Fibroblast of villous mesenchyme (primary cell): ENCODE data around the gene CYP26C1. TPM values are rescaled to one million over a fixed set of nuclear protein-coding genes. Genes with fewer than 3 reads are reported as not detected.

Experiments used
- DNase-seq: peaks from one replicate; pipeline ENCODE4 v3.0.0-alpha.2; 2010; ENCODE audit warnings: low read depth
- H3K4me3 ChIP-seq: 2 replicates; pipeline ENCODE4 v1.5.1; 2011; ENCODE audit warnings: low read depth, mild to moderate bottlenecking, low read length
- CTCF ChIP-seq: IDR thresholded peaks from 2 replicates; pipeline ENCODE4 v1.5.1; 2012; ENCODE audit warnings: low read depth, mild to moderate bottlenecking, low read length; ENCODE audit not compliant: insufficient read depth
- total RNA-seq: library from RNA; depleted of rRNA; stranded (reverse); fragments of >200 nt; gene quantifications from 2 replicates; pipeline ENCODE4 v1.2.3, GENCODE V29; 2012

The CYP26C1 gene
- total RNA-seq, 1 donor = not detected

- no peak for DNase-seq
- H3K4me3 ChIP-seq = peak overlapping the region; percentile 9
- TF ChIP-seq CTCF = no peak
Measured at GRCh38 chr10:93074147-93074596, 13.6 kb downstream of the CYP26C1 start.

- DNase-seq = no peak
- TF ChIP-seq CTCF = no peak
- H3K4me3 ChIP-seq = no peak overlapping the region
Measured at GRCh38 chr10:93074597-93075368, 14.2 kb downstream of the CYP26C1 start.

GRCh38 chr10:93075369-93076221 lies 15.0 kb downstream of the CYP26C1 start:
- H3K4me3 ChIP-seq = no peak overlapping the region
- no peak for DNase-seq
- no peak for TF ChIP-seq CTCF

- no peak overlapping the region for H3K4me3 ChIP-seq
- no peak for TF ChIP-seq CTCF
- DNase-seq = no peak
Measured at GRCh38 chr10:93076871-93077270, 16.3 kb downstream of the CYP26C1 start.

- DNase-seq = no peak
- no peak for TF ChIP-seq CTCF
- no peak overlapping the region for H3K4me3 ChIP-seq
Measured at GRCh38 chr10:93077860-93078337, 17.3 kb downstream of the CYP26C1 start.

GRCh38 chr10:93079663-93080349 lies 19.2 kb downstream of the CYP26C1 start:
- no peak for DNase-seq
- no peak for TF ChIP-seq CTCF
- peak overlapping the region; percentile 28 for H3K4me3 ChIP-seq
